ENCODE data around the gene PNLIP. TPM values are rescaled to one million over a fixed set of nuclear protein-coding genes. Genes with fewer than 3 reads are reported as not detected.

The PNLIP gene
- total and polyA plus RNA-seq, 9 of the 15 experiments (the other 6 are each of a cell fraction or from before 2014, with no cell fraction given), result 0.69 TPM; not detected in 8

GRCh38 chr10:116545122-116545521 lies 609 bp upstream of the PNLIP start:
- ChIA-PET POLR2A (no interaction called here), CTCF (ENCODE audit: low intra/inter-chr PET ratio) (no interaction called here)
- H3K36me3 ChIP-seq (ENCODE audit: control insufficient read depth, insufficient read depth, low read length), result no peaks in the 10 kb centered on the region
- H3K4me1 ChIP-seq (replicated peaks in 1 of 2; ENCODE audit: control insufficient read depth in 2 of 2, insufficient read depth in 2 of 2, low read length in 2 of 2), result no peaks in the 10 kb centered on the region
- no peak overlapping the region for H2AFZ ChIP-seq (ENCODE audit: low read depth, low read length)
- no peak for DNase-seq (ENCODE audit: extremely low read depth in 1 of 4, low spot score in 3 of 4)
- H4K20me1 ChIP-seq (replicated peaks; ENCODE audit: control insufficient read depth, insufficient read depth, low read length), result no peaks in the 10 kb centered on the region
- H3K27me3 ChIP-seq (ENCODE audit: control insufficient read depth in 2 of 2, insufficient read depth in 2 of 2, low read length in 2 of 2), result no peaks in the 10 kb centered on the region; a peak in 1 of 5 replicates
- 0% methylated on average over 1 of the region's 1 CpG for WGBS (ENCODE audit: insufficient coverage, low coverage, missing lambda C conversion rate)
- no peaks in the 10 kb centered on the region for H3K9me3 ChIP-seq (replicated peaks; ENCODE audit: control insufficient read depth, insufficient read depth, low read depth, low read length)
- no peaks in the 10 kb centered on the region for H3K9me1 ChIP-seq (ENCODE audit: control insufficient read depth, insufficient read depth, low read length)
- TF ChIP-seq C11orf30 (IDR thresholded peaks at IDR 0.05; ENCODE audit: low read depth) (peak; percentile 73), ZNF316 (IDR thresholded peaks at IDR 0.05) (peak; percentile 82), MAFG (tag; conservative IDR thresholded peaks at IDR 0.05) (peak; percentile 62), ZBTB17 (CRISPR knock-in tag; IDR thresholded peaks at IDR 0.05) (no peak)
- TF ChIP-seq, protein P1, sequence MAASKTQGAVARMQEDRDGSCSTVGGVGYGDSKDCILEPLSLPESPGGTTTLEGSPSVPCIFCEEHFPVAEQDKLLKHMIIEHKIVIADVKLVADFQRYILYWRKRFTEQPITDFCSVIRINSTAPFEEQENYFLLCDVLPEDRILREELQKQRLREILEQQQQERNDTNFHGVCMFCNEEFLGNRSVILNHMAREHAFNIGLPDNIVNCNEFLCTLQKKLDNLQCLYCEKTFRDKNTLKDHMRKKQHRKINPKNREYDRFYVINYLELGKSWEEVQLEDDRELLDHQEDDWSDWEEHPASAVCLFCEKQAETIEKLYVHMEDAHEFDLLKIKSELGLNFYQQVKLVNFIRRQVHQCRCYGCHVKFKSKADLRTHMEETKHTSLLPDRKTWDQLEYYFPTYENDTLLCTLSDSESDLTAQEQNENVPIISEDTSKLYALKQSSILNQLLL (CRISPR knock-in tag; IDR thresholded peaks at IDR 0.05; ENCODE audit: borderline replicate concordance), result no peak
- H3K79me2 ChIP-seq (ENCODE audit: control insufficient read depth, insufficient read depth, low read length), result no peaks in the 10 kb centered on the region
- FAIRE-seq, result no peak
- in situ Hi-C loops (cut with MboI) (no loop called here), intact Hi-C loops (cut with micrococcal nuclease) (no loop called here)
- H3K4me2 ChIP-seq (ENCODE audit: insufficient read depth, low read length), result no peak overlapping the region
- H3K4me3 ChIP-seq, result no peak overlapping the region
- no peak overlapping the region for H3K27ac ChIP-seq (ENCODE audit: extremely low read depth, low read depth, low read length)
- H3K9ac ChIP-seq (ENCODE audit: insufficient read depth in 1 of 2, low read depth in 2 of 2, low read length in 2 of 2), result no peak overlapping the region
- BruUV-seq (replicated peaks), result no TSS peak
- no peak for ATAC-seq

DNA sequence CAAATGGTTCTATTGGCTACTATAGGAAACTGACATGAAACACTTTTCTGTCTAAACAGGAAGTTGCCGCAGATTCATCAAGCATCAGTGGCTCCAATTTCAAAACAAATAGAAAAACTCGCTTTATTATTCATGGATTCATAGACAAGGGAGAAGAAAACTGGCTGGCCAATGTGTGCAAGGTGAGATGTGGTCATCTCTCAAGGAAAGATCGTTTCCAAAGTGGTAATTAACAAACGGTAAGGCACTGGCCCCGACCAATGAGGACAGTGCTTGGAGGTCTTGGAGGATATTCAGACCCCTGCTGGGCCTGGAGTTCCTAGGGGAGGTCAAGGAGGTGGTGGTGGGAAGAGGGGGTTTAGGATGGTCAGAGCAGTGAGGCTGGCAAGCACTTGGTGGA lies 2.6 kb downstream of the PNLIP start:
- DNase-seq (ENCODE audit: extremely low read depth in 1 of 4, low spot score in 3 of 4) (no peak), ATAC-seq (no peak), FAIRE-seq (no peak)
- H3K9ac ChIP-seq (ENCODE audit: insufficient read depth in 1 of 2, low read depth in 2 of 2, low read length in 2 of 2), result no peak overlapping the region
- no peaks in the 10 kb centered on the region for H4K20me1 ChIP-seq (replicated peaks; ENCODE audit: control insufficient read depth, insufficient read depth, low read length)
- no TSS peak for BruUV-seq (replicated peaks)
- H3K4me3 ChIP-seq, result no peak overlapping the region
- WGBS (ENCODE audit: insufficient coverage, low coverage, missing lambda C conversion rate), result 2% methylated on average over 5 of the region's 5 CpGs
- no peaks in the 10 kb centered on the region for H3K9me3 ChIP-seq (replicated peaks; ENCODE audit: control insufficient read depth, insufficient read depth, low read depth, low read length)
- in situ Hi-C loops (cut with MboI), result no loop called here
- no peaks in the 10 kb centered on the region for H3K4me1 ChIP-seq (replicated peaks in 1 of 2; ENCODE audit: control insufficient read depth in 2 of 2, insufficient read depth in 2 of 2, low read length in 2 of 2)
- intact Hi-C loops (cut with micrococcal nuclease), result no loop called here
- H3K27ac ChIP-seq (ENCODE audit: extremely low read depth, low read depth, low read length), result no peak overlapping the region
- ChIA-PET CTCF (ENCODE audit: low intra/inter-chr PET ratio) (no interaction called here), POLR2A (no interaction called here)
- H3K4me2 ChIP-seq (ENCODE audit: insufficient read depth, low read length), result no peak overlapping the region
- no peaks in the 10 kb centered on the region for H3K36me3 ChIP-seq (ENCODE audit: control insufficient read depth, insufficient read depth, low read length)
- H3K27me3 ChIP-seq (ENCODE audit: control insufficient read depth in 2 of 2, insufficient read depth in 2 of 2, low read length in 2 of 2), result no peaks in the 10 kb centered on the region; a peak in 1 of 5 replicates
- H2AFZ ChIP-seq (ENCODE audit: low read depth, low read length), result no peak overlapping the region
- no peaks in the 10 kb centered on the region for H3K9me1 ChIP-seq (ENCODE audit: control insufficient read depth, insufficient read depth, low read length)
- no peaks in the 10 kb centered on the region for H3K79me2 ChIP-seq (ENCODE audit: control insufficient read depth, insufficient read depth, low read length)
- TF ChIP-seq RBBP5 (IDR thresholded peaks at IDR 0.05; ENCODE audit: borderline replicate concordance, insufficient read depth, low read length, poor library complexity, severe bottlenecking) (no peak), ZNF384 (IDR thresholded peaks at IDR 0.05; ENCODE audit: low read depth, low read length) (no peak), HNRNPH1 (optimal IDR thresholded peaks at IDR 0.05; ENCODE audit: low read depth, low read length) (no peak), ZNF76 (CRISPR knock-in tag; IDR thresholded peaks at IDR 0.05; ENCODE audit: borderline replicate concordance) (no peak), CREB1 (IDR thresholded peaks at IDR 0.05) (no peak), CREB1 (CRISPR knock-in tag; IDR thresholded peaks at IDR 0.05) (no peak), KDM5B (IDR thresholded peaks at IDR 0.05; ENCODE audit: insufficient replicate concordance, low read depth, low read length) (no peak)
- TF ChIP-seq, protein P2, sequence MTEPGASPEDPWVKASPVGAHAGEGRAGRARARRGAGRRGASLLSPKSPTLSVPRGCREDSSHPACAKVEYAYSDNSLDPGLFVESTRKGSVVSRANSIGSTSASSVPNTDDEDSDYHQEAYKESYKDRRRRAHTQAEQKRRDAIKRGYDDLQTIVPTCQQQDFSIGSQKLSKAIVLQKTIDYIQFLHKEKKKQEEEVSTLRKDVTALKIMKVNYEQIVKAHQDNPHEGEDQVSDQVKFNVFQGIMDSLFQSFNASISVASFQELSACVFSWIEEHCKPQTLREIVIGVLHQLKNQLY (CRISPR knock-in tag; conservative IDR thresholded peaks at IDR 0.05), result no peak
- TF ChIP-seq, protein P3, sequence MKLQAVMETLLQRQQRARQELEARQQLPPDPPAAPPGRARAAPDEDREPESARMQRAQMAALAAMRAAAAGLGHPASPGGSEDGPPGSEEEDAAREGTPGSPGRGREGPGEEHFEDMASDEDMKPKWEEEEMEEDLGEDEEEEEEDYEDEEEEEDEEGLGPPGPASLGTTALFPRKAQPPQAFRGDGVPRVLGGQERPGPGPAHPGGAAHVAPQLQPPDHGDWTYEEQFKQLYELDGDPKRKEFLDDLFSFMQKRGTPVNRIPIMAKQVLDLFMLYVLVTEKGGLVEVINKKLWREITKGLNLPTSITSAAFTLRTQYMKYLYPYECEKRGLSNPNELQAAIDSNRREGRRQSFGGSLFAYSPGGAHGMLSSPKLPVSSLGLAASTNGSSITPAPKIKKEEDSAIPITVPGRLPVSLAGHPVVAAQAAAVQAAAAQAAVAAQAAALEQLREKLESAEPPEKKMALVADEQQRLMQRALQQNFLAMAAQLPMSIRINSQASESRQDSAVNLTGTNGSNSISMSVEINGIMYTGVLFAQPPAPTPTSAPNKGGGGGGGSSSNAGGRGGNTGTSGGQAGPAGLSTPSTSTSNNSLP (IDR thresholded peaks at IDR 0.05; ENCODE audit: borderline replicate concordance, low read depth, low read length), result no peak
